AG09319 (cell line): ENCODE results near the gene PAIP2B.

Experiments used
- DNase-seq: peaks from one replicate; pipeline ENCODE4 v3.0.0-alpha.2; 2010; ENCODE audit warnings: low read depth; ENCODE audit errors: extremely low read depth
- CTCF ChIP-seq: IDR thresholded peaks from 2 replicates; pipeline ENCODE4 v1.5.1; 2011; ENCODE audit warnings: low read depth, mild to moderate bottlenecking, inconsistent platforms, low read length, moderate library complexity

Gene PAIP2B

GRCh38 chr2:71254078-71254477 is 27.2 kb upstream of the PAIP2B start:
- TF ChIP-seq CTCF, result no peak
- DNase-seq, result no peak

- TF ChIP-seq CTCF, result no peak
- no peak for DNase-seq
Observed at GRCh38 chr2:71253476-71253875, 26.6 kb upstream of the PAIP2B start.

- TF ChIP-seq CTCF, result no peak
- DNase-seq, result no peak
Observed at GRCh38 chr2:71252862-71253261, 26.0 kb upstream of the PAIP2B start.

GRCh38 chr2:71250935-71251334 is 24.0 kb upstream of the PAIP2B start:
- DNase-seq, result no peak
- no peak for TF ChIP-seq CTCF

GRCh38 chr2:71244302-71244660 is 17.4 kb upstream of the PAIP2B start:
- no peak for TF ChIP-seq CTCF
- no peak for DNase-seq

GRCh38 chr2:71243634-71244301 is 16.9 kb upstream of the PAIP2B start:
- DNase-seq, result no peak
- TF ChIP-seq CTCF, result no peak

GRCh38 chr2:71240794-71241193 is 13.9 kb upstream of the PAIP2B start:
- DNase-seq, result no peak
- no peak for TF ChIP-seq CTCF
